GM23338 (cell line): ENCODE measurements around the gene TBC1D16. TPM values are rescaled to one million over a fixed set of nuclear protein-coding genes. Genes with fewer than 3 reads are reported as not detected.

Experiments used
- ATAC-seq: fragments of 200-7000 bp; cut with Tn5 transposase; 3 replicates; pipeline ENCODE4 v1.9.1; 2020
- DNase-seq: peaks from one replicate; pipeline ENCODE4 v3.0.0-alpha.2; 2015; ENCODE audit warnings: low spot score
- H2AFZ ChIP-seq: fragments of 200-600 bp; sonication (generic); 2 replicates; pipeline ENCODE4 v1.8.0; 2016; ENCODE audit warnings: antibody characterized with exemption, mild to moderate bottlenecking, moderate library complexity
- H3F3A ChIP-seq: fragments of 200-600 bp; sonication (generic); replicated peaks from 2 replicates; pipeline ENCODE4 v1.8.0; 2017; ENCODE audit warnings: antibody characterized with exemption, mixed run types, low read depth
- H3K27ac ChIP-seq: fragments of 200-600 bp; sonication (generic); 2 replicates; pipeline ENCODE4 v1.6.1; 2016; ENCODE audit warnings: low read depth
- H3K27me3 ChIP-seq: fragments of 200-600 bp; sonication (generic); 2 replicates; pipeline ENCODE4 v1.8.0; 2016; ENCODE audit warnings: mild to moderate bottlenecking, mixed run types, moderate library complexity; ENCODE audit not compliant: insufficient read depth
- H3K36me3 ChIP-seq: fragments of 200-600 bp; sonication (generic); 2 replicates; pipeline ENCODE4 v1.8.0; 2016; ENCODE audit warnings: mild to moderate bottlenecking; ENCODE audit not compliant: insufficient read depth
- H3K4me1 ChIP-seq: fragments of 200-600 bp; sonication (generic); 2 replicates; pipeline ENCODE4 v1.8.0; 2016; ENCODE audit warnings: mild to moderate bottlenecking, moderate library complexity; ENCODE audit not compliant: insufficient read depth
- H3K4me2 ChIP-seq: fragments of 200-600 bp; sonication (generic); 2 replicates; pipeline ENCODE4 v1.7.1; 2017; ENCODE audit warnings: mixed run types
- H3K4me3 ChIP-seq: fragments of 200-600 bp; sonication (generic); 2 replicates; pipeline ENCODE4 v1.6.1; 2016; ENCODE audit warnings: mixed run types
- H3K79me2 ChIP-seq: fragments of 200-600 bp; sonication (generic); replicated peaks from 2 replicates; pipeline ENCODE4 v1.8.0; 2017; ENCODE audit warnings: mild to moderate bottlenecking; ENCODE audit not compliant: insufficient read depth
- H3K9me2 ChIP-seq: fragments of 200-600 bp; sonication (generic); 2 replicates; pipeline ENCODE4 v1.8.0; 2017; ENCODE audit not compliant: insufficient read depth
- H4K20me1 ChIP-seq: fragments of 200-600 bp; sonication (generic); replicated peaks from 2 replicates; pipeline ENCODE4 v1.8.0; 2017; ENCODE audit warnings: mild to moderate bottlenecking; ENCODE audit not compliant: insufficient read depth
- H3K27ac Mint-ChIP-seq: 2 replicates; pipeline ENCODE4 v1.8.0; 2020; ENCODE audit warnings: inconsistent platforms, mild to moderate bottlenecking, moderate library complexity, mixed read lengths
- H3K27me3 Mint-ChIP-seq: 3 replicates; pipeline ENCODE4 v1.8.0; 2022; ENCODE audit warnings: low read depth, mild to moderate bottlenecking, moderate library complexity, mixed read lengths, inconsistent platforms; ENCODE audit not compliant: insufficient read depth, poor library complexity
- H3K36me3 Mint-ChIP-seq: 3 replicates; pipeline ENCODE4 v1.8.0; 2021; ENCODE audit warnings: low read depth, mild to moderate bottlenecking, inconsistent platforms, moderate library complexity, mixed read lengths
- H3K4me1 Mint-ChIP-seq: 3 replicates; pipeline ENCODE4 v1.8.0; 2020; ENCODE audit warnings: mild to moderate bottlenecking, inconsistent platforms, mixed read lengths
- H3K4me3 Mint-ChIP-seq: 3 replicates; pipeline ENCODE4 v1.8.0; 2021; ENCODE audit warnings: moderate library complexity, mild to moderate bottlenecking, inconsistent platforms, mixed read lengths
- H3K9me3 Mint-ChIP-seq: 3 replicates; pipeline ENCODE4 v1.8.0; 2020; ENCODE audit warnings: moderate library complexity, mild to moderate bottlenecking, inconsistent platforms, mixed read lengths
- CREB1 ChIP-seq: fragments of 250-450 bp; sonication (Bioruptor Pico); IDR thresholded peaks from 2 replicates; pipeline ENCODE4 v1.5.0; 2020; ENCODE audit warnings: low read depth, mild to moderate bottlenecking, moderate library complexity
- EZH2 ChIP-seq: fragments of 200-600 bp; sonication (generic); IDR thresholded peaks from one replicate; pipeline ENCODE4 v1.8.0; 2017; ENCODE audit warnings: antibody characterized with exemption, mild to moderate bottlenecking, low read depth; ENCODE audit not compliant: unreplicated experiment
- EZH2phosphoT487 ChIP-seq: fragments of 200-600 bp; sonication (generic); IDR thresholded peaks from one replicate; pipeline ENCODE4 v1.8.1; 2018; ENCODE audit warnings: antibody characterized with exemption; ENCODE audit not compliant: unreplicated experiment
- JUNB ChIP-seq: IDR thresholded peaks from one replicate; pipeline ENCODE4 v1.6.1; 2016; ENCODE audit warnings: antibody characterized with exemption; ENCODE audit not compliant: unreplicated experiment
- NANOG ChIP-seq: IDR thresholded peaks from 2 replicates; pipeline ENCODE4 v1.6.1; 2016; ENCODE audit warnings: antibody characterized with exemption, borderline replicate concordance
- POLR2AphosphoS5 ChIP-seq: IDR thresholded peaks from 2 replicates; pipeline ENCODE4 v1.6.1; 2016; ENCODE audit warnings: antibody characterized with exemption, low read depth
- STAT1 ChIP-seq: IDR thresholded peaks from one replicate; pipeline ENCODE4 v1.6.1; 2016; ENCODE audit warnings: antibody characterized with exemption; ENCODE audit not compliant: unreplicated experiment
- ZNF114 ChIP-seq: fragments of 250-450 bp; sonication (Bioruptor Pico); IDR thresholded peaks from 2 replicates; pipeline ENCODE4 v1.5.0; 2020; ENCODE audit warnings: mild to moderate bottlenecking, moderate library complexity
- polyA plus RNA-seq: library from polyadenylated mRNA; unstranded; fragments of >200 nt; fragmentation: Nextera tagmentation; extraction: Ambion mirVana; gene quantifications from 2 replicates; pipeline ENCODE4 v1.2.1, GENCODE V29; 2016
- total RNA-seq: library from RNA; depleted of rRNA; stranded (reverse); fragments of >200 nt; shearing (Covaris generic); gene quantifications from 2 replicates; pipeline ENCODE4 v1.2.3, GENCODE V29; 2014
- TF ChIP-seq, protein P1 (sequence below): fragments of 250-450 bp; sonication (Bioruptor Pico); IDR thresholded peaks from 2 replicates; pipeline ENCODE4 v1.5.0; 2020; ENCODE audit warnings: mild to moderate bottlenecking, moderate library complexity
- TF ChIP-seq, protein P2 (sequence below), 2 experiments: fragments of 200-600 bp in 1 of 2; sonication (generic) in 1 of 2; conservative IDR thresholded peaks; 2 replicates each; pipeline versions ENCODE4 v1.5.1 to v1.6.1; 2016 to 2017; ENCODE audit warnings: antibody characterized with exemption in 2 of 2, low read depth in 2 of 2, mild to moderate bottlenecking in 2 of 2, moderate library complexity in 1 of 2

Gene TBC1D16
- total and polyA plus RNA-seq, 2 experiments from 2014 or later: 16.7 to 104 TPM

DNA sequence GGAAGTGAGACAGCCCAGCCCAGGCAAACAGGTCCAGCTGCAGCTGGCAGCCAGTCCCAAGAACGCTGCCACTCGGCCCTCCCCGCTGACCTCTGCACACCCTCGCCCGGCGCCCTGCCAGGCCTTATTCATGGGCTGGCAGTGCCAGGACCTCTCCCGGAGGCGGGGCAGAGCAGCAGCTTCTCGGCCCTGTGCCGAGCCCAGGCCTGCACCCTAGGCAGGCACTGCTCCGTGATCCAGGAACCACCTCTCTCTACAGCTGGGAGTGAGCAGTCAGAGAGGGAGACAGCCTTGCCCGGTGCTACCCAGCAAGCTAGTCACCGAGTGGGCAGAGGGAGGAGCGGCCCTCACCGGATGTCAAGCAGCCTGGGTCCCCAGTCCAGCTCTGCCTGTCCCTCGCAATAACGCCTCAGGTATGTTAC lies 116.5 kb downstream of the TBC1D16 start:
- H3K27me3 ChIP-seq: no peaks in the 10 kb centered on the region
- Mint-ChIP-seq H3K4me3 (no peak overlapping the region), H3K9me3 (no peaks in the 10 kb centered on the region), H3K4me1 (peaks cover 13% of the 10 kb centered on the region), H3K27ac (no peak overlapping the region), H3K27me3 (peaks cover 17% of the 10 kb centered on the region), H3K36me3 (no peaks in the 10 kb centered on the region)
- peak; percentile 0 for DNase-seq
- no peaks in the 10 kb centered on the region for H4K20me1 ChIP-seq
- ATAC-seq: no peak; the same call in 2 of the 3 replicates
- H3K79me2 ChIP-seq: no peaks in the 10 kb centered on the region
- no peak overlapping the region for H3K4me2 ChIP-seq
- no peaks in the 10 kb centered on the region; the same call in 1 of the 2 replicates for H3K4me1 ChIP-seq
- no peak overlapping the region for H3K27ac ChIP-seq
- no peaks in the 10 kb centered on the region for H3F3A ChIP-seq
- no peak overlapping the region for H3K4me3 ChIP-seq
- no peaks in the 10 kb centered on the region for H3K36me3 ChIP-seq
- no peak for TF ChIP-seq EZH2
- TF ChIP-seq, protein P1, sequence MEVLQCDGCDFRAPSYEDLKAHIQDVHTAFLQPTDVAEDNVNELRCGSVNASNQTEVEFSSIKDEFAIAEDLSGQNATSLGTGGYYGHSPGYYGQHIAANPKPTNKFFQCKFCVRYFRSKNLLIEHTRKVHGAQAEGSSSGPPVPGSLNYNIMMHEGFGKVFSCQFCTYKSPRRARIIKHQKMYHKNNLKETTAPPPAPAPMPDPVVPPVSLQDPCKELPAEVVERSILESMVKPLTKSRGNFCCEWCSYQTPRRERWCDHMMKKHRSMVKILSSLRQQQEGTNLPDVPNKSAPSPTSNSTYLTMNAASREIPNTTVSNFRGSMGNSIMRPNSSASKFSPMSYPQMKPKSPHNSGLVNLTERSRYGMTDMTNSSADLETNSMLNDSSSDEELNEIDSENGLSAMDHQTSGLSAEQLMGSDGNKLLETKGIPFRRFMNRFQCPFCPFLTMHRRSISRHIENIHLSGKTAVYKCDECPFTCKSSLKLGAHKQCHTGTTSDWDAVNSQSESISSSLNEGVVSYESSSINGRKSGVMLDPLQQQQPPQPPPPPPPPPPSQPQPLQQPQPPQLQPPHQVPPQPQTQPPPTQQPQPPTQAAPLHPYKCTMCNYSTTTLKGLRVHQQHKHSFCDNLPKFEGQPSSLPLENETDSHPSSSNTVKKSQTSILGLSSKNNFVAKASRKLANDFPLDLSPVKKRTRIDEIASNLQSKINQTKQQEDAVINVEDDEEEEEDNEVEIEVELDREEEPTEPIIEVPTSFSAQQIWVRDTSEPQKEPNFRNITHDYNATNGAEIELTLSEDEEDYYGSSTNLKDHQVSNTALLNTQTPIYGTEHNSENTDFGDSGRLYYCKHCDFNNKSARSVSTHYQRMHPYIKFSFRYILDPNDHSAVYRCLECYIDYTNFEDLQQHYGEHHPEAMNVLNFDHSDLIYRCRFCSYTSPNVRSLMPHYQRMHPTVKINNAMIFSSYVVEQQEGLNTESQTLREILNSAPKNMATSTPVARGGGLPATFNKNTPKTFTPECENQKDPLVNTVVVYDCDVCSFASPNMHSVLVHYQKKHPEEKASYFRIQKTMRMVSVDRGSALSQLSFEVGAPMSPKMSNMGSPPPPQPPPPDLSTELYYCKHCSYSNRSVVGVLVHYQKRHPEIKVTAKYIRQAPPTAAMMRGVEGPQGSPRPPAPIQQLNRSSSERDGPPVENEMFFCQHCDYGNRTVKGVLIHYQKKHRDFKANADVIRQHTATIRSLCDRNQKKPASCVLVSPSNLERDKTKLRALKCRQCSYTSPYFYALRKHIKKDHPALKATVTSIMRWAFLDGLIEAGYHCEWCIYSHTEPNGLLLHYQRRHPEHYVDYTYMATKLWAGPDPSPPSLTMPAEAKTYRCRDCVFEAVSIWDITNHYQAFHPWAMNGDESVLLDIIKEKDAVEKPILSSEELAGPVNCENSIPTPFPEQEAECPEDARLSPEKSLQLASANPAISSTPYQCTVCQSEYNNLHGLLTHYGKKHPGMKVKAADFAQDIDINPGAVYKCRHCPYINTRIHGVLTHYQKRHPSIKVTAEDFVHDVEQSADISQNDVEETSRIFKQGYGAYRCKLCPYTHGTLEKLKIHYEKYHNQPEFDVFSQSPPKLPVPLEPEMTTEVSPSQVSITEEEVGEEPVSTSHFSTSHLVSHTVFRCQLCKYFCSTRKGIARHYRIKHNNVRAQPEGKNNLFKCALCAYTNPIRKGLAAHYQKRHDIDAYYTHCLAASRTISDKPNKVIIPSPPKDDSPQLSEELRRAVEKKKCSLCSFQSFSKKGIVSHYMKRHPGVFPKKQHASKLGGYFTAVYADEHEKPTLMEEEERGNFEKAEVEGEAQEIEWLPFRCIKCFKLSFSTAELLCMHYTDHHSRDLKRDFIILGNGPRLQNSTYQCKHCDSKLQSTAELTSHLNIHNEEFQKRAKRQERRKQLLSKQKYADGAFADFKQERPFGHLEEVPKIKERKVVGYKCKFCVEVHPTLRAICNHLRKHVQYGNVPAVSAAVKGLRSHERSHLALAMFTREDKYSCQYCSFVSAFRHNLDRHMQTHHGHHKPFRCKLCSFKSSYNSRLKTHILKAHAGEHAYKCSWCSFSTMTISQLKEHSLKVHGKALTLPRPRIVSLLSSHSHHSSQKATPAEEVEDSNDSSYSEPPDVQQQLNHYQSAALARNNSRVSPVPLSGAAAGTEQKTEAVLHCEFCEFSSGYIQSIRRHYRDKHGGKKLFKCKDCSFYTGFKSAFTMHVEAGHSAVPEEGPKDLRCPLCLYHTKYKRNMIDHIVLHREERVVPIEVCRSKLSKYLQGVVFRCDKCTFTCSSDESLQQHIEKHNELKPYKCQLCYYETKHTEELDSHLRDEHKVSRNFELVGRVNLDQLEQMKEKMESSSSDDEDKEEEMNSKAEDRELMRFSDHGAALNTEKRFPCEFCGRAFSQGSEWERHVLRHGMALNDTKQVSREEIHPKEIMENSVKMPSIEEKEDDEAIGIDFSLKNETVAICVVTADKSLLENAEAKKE (CRISPR knock-in tag): no peak
- no peak for TF ChIP-seq CREB1 (CRISPR knock-in tag)
- TF ChIP-seq EZH2phosphoT487: no peak
- TF ChIP-seq POLR2AphosphoS5: no peak
- TF ChIP-seq STAT1: no peak
- TF ChIP-seq, protein P2, sequence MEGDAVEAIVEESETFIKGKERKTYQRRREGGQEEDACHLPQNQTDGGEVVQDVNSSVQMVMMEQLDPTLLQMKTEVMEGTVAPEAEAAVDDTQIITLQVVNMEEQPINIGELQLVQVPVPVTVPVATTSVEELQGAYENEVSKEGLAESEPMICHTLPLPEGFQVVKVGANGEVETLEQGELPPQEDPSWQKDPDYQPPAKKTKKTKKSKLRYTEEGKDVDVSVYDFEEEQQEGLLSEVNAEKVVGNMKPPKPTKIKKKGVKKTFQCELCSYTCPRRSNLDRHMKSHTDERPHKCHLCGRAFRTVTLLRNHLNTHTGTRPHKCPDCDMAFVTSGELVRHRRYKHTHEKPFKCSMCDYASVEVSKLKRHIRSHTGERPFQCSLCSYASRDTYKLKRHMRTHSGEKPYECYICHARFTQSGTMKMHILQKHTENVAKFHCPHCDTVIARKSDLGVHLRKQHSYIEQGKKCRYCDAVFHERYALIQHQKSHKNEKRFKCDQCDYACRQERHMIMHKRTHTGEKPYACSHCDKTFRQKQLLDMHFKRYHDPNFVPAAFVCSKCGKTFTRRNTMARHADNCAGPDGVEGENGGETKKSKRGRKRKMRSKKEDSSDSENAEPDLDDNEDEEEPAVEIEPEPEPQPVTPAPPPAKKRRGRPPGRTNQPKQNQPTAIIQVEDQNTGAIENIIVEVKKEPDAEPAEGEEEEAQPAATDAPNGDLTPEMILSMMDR (conservative IDR thresholded peaks at IDR 0.05; ENCODE audit: low read depth in 2 of 2): no peak
- TF ChIP-seq NANOG: no peak
- no peak for TF ChIP-seq ZNF114 (CRISPR knock-in tag)
- no peak for TF ChIP-seq JUNB
- H2AFZ ChIP-seq: no peak overlapping the region
- no peaks in the 10 kb centered on the region for H3K9me2 ChIP-seq
